NOMO-1 treated with dmso at 0.1 percent for 144 hours (cell line): Measurements from ENCODE around the gene QTRT2.

Experiments
- DNase-seq: peaks from one replicate; lab custom pipeline; 2025; ENCODE audit not compliant: unreplicated experiment; lab: John Stamatoyannopoulos, UW

The QTRT2 gene

DNA sequence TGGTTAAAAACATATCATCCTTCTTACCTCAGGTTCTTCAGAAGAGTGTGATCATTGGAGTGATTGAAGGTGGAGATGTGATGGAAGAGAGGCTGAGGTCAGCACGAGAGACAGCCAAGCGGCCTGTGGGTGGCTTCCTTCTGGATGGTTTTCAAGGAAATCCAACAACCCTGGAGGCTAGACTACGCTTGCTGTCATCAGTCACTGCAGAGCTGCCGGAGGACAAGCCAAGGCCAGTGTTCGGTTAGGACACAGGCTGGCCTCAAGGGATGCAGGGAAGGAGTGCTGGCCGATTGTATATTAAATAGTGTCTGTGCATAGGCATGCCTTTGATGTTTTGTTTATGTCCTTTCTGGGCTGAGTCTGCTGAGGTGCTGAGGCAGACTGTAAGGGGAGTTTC, 20.2 kb downstream of the QTRT2 start:
- no peak for DNase-seq

DNA sequence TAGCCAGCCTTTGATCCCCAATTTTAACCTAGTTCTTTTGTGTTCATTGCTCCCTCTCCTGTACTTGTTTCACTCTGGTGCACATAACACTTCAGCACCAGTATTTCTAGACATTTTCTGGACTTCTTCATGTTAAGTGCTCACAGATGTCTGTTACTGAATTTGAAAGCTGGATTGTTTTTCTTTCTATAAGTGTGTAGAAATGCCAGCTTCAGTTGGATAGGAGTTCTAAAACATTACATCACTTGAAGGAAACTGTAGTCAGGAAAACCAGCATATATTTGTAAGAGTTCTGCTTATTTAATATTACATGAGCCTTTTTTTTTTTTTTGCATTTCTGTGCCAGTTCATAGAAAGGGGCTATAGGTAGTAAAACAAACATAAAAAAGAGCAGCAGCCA, 21.6 kb downstream of the QTRT2 start:
- no peak for DNase-seq

DNA sequence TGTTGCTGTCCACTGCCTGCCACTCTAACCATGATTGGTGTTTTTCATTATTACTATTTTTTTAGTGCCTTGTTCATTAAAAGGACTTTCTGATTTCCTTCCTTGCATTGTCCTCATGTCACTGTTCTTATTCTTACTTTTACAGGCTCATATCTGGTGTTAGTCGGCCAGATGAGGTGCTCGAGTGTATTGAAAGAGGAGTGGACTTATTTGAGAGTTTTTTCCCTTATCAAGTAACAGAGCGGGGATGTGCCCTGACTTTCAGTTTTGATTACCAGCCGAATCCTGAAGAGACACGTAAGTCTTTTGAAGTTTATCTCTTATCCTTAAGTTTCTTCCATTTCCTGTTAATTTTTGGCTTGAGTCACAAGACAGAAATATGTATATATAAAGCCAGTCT, 23.2 kb downstream of the QTRT2 start:
- DNase-seq: no peak

DNA sequence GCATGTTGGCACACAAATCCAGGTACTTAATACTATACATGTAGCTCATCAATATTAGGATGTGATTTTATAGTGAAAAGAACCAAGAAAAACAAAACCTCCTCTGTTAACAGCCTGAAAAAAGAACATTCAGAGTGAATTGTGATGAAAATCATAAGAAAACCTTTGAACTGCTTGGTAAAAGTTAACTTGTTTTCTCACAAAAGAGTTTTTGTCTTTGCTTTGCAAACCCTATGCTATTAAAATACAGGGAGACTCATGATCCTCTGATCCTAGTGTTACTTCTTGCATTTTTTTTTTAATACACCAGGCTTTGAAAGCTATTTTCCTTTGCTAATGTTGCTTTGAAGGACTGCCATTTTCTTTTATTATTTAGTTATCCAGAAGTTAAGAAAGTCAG, 23.7 kb downstream of the QTRT2 start:
- DNase-seq: no peak

DNA sequence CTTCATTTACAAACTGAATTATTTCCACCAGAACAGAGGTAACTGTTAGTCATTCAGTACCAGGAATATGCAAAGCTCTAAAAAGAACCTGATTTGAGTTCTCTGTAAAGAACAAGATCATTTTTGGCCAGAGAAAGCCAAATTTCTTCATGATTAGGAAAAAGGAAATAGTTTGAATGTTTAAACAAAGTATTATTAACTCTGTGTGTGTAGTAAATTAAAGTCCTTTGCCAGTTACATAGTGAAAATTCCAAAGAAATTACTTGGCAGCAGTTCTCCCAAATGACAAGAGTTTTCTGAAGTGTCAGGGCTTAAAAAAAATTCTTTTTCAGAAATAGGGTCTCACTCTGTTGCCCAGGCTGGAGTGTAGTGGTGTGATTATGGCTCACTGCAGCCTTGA, 24.5 kb downstream of the QTRT2 start:
- no peak for DNase-seq

DNA sequence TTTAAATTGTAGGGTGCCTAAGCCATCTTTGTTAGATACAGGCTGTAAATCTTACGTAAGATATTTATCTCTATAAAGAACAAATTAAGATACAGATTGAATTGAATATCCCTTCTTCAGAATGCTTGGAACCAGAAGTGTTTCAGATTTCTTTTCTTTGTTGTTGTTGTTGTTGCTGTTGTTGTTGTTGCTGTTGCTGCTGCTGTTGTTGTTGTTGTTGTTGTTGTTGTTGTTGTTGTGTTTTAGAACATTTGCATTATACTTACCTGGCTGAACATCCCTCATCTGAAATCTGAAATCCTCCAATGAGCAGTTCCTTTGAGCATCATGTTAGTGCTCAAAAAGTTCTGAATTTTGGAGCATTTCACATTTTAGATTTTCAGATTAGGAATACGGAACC, 26.6 kb downstream of the QTRT2 start:
- no peak for DNase-seq

DNA sequence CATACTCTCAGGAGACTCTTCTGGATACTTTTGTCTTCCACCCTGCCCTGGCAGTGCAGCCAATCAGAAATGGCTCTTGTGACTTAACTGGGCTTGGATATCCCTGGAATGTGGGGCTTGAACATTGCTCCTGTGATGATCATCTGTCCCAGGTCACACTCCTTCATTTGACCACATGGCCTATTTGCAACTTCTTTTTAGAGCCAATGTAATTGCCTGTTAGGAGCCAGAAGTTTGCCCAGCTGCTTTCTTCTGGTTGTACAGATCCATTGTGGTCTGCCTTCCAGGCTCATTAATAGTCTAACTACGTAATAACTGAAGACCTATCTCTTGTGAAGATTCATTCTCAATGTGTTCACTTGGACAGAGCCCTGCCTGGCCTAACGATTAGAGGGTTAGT, 29.8 kb downstream of the QTRT2 start:
- DNase-seq: no peak

DNA sequence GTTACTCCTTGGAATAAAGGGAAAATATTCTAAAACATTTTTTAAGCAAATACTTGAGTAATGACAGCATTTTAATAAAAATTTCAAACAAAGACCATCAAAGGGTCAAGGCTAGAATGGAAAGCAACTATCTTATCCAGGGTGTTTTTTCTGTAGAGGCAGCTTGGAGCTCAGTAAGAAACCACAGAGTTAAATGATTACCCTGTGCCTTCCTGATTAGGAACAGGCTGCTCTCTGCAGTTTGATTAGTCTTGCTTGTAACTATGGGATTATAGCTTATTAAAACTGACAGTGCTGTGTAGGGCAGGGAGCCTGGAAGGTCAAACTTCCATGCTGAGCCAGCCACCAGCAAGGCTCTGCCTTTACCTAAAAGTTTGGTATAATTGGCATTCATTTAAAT, 33.1 kb downstream of the QTRT2 start:
- DNase-seq: no peak

DNA sequence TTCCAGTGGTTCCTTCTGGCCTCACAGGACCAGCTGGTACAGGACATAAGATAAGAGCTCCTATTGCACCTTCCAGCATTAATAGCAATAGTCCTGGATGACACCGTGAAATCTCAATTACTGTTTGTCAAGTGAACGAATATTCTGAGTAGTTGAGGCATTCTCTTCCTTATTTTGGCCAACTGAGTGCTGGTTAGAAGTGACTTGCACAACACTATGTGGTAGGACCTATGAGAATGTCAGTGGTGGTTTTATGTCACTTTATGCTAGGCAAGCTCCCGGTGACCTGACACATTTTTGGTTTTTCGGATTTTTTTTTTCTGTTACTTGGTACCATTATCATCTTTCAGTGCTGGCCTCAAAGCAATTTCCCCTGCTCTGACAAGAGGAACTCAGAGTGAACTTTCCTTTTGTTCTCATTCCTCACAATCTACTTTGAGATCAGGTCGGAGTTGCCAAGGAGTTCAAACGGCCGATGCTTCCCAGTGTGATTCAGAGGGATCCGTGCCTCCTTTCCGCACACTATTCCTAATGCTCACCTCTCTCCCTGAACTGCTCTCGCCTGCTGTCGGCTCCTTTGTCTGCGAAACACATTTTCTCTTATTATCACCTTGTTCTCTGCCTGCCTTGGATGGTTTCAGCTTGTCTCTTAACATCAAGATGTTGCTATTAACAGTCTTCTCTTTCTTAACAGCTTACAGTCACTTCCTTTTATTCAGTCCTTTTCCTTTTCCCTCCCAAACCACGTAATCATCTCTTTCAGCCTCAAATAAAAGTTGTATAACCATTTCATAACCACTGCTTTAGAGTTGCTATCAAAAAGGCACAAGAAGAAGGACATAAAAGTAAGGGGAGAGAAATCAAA, 35.8 kb downstream of the QTRT2 start:
- DNase-seq: peak; percentile 47

DNA sequence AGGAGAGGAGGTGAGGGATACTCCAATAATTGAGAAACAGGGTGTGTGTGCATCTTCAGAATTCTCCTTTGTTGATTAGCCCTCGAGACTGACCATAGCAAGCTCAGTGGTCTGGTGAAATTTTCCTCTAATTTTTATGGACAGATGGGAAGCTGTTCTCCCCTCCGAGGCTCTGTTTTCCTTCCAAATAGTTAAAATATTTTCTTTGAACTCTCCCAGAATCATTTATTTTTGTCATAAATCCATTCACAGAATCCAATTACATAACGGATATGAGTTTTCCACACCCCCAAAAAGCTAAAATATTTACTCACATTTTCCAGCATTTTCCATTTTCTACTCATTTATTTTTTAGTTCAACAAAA, 36.5 kb downstream of the QTRT2 start:
- no peak for DNase-seq

DNA sequence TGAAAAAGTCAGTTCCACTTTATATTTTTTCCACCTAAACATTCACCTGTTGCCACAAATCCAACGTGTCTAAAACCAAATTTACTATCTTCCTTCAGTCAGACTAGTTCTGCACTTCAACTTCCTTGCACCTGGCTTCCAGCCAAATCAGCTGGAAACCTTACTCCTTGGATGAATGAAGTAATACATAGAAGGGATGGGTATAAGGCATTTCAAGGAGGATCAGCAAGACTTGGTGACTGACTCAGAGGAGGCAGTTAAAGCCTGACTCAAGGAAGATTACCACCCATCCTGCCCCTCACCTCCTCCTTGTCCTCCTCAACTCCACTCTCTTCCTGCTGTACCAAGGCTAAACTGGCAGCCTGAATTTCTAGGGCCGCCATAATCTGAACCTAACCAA, 37.1 kb downstream of the QTRT2 start:
- DNase-seq: no peak

DNA sequence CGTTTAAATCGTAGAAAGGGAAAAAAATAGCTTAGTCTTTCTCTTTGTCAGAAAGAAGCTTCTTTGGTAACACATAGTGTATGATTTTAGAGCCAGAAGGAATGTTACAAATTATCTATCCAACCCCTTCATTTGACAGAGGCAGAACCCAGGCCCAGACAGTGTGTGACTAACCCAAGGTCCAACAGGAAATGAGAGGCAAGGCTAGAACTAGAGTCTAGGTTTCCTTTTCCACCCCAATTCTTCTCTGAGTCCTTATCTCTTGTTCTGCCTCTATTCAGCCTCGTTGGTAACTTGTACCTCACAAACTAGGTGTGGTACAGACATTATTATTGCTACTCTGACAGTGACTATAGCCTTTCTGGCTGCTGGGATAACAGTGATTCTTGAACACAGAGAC, 39.3 kb downstream of the QTRT2 start:
- DNase-seq: no peak

DNA sequence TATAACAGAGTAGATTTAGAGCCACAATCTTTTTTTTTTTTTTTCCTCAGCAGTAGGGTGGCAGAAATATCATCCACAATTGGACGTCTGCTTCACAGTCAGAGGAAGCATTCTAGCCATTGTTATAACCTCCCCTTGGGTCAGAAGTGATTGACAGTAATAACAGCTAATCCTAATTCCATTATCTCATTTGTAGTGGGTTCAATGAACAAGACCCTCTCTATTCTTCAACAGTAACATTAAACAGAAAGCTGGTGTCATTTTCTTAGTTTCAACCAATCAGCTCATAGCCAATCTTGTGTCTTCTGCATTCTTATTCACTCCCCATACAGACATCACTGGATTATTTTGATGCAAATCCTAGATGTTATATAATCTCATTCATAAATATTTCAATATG, 44.6 kb downstream of the QTRT2 start:
- DNase-seq: no peak

DNA sequence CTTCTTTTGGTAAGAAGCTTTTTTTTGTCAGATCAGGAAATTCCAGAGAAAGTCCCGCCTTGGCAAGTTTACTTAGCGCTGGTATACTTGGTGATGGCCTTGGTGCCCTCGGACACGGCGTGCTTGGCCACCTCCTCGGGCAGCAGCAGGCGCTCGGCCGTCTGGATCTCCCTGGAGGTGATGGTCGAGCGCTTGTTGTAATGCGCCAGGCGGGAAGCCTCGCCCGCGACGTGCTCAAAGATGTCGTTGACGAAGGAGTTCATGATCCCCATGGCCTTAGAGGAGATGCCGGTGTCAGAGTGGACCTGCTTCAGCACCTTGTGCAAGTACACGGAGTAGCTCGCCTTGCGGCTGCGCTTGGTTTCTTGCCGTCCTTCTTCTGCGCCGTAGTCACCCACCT, 46.6 kb downstream of the QTRT2 start:
- DNase-seq: no peak

DNA sequence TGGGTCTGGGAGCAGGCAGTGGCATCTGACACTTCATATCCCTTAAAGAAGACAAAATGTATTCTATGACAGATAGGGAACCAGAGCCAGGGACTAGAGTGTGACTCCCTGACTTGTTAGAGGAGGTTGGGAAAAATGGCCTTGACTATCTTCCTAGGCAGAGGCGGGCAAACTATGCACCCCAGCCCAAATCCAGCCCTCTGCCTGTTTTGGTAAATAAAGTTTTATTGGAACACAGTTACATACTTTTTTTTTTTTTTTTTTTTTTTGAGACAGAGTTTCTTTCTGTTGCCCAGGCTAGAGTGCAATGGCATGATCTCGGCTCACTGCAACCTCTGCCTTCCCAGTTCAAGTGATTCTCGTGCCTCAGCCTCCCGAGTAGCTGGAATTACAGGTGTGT, 47.3 kb downstream of the QTRT2 start:
- DNase-seq: no peak

DNA sequence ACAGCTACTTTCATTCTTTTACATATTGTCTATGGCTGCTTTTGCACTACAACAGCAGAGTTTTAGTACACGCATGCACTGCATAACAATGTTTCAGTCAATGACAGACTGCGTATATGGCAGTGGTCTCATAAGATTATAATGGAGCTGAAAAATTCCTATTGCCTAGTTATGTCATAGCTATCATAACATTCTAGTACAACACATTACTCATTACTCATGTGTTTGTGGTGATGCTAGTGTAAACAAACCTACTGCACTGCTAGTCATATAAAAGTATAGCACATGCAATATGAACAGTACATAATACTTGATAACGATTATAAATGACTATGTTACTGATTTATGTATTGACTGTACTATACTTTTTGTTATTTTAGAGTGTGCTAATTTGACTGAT, 47.9 kb downstream of the QTRT2 start:
- DNase-seq: no peak

DNA sequence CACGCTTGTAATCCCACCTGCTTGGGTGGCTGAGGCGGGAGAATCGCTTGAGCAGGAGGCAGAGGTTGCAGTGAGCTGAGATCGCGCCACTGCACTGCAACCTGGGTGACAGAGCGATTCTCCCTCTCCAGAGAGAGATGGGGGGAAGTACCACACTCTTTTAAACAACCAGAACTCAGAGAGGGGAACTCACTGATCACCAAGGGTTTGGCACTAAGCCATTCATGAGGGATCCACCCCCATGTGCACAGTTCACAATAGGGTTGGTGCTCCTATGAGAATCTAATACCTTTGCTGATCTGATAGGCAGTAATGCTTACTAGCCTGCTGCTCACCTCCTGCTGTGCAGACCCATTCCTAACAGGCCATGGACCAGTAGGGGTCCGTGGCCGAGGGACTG, 51.6 kb downstream of the QTRT2 start:
- DNase-seq: no peak

DNA sequence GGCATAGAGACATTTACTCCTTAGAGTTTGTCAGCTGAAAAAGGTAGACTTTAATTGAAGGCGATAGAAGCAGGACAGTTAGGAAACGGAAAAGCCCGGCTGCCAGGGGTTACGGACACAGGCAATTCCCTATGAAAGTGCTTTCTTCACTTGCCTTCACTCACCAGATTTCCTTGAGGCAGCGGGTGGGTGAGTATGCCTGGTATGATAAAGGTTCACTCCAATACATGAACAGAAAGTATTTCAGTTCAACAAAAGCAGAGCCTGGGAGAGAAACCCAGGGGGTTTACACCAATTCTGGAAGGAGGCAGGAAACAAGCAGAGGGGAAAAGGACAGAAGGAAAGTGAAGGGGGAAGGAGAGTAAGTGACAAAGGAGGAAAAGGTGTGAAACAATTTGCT, 53.9 kb downstream of the QTRT2 start:
- DNase-seq: no peak

DNA sequence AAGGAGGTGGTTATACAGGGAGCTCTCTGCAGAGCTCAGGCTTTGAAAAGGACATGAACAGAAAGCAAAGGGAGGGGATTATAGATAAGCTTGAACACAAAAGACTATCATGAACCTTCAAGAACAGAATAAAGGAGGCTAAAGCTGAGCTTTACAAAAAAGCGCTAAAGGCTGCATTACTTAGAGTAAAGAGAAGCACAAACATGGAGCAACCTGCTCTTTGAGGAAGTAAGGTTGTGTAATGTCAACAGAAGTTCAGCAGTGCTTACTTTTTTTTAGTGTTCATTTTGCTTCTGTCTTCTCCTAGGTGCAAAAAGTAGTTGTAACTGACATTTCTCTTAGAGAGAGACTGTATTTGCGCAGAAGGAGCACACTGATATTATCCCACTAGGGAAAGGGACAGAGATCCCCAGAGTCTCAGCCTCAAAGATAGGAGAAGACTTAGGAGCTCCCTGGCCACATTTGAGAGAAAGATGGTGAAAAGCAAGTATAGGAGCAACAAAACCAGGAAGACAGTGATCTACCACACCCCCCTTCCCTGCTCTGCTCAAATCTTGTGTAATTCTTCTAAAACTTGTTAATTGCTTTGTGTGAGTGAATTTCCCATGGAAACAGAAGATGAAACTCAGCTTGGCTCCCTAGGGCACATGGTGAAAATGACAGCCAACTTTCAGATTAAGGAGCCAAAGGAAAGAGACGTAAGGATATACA, 54.7 kb downstream of the QTRT2 start:
- DNase-seq: peak; percentile 77

DNA sequence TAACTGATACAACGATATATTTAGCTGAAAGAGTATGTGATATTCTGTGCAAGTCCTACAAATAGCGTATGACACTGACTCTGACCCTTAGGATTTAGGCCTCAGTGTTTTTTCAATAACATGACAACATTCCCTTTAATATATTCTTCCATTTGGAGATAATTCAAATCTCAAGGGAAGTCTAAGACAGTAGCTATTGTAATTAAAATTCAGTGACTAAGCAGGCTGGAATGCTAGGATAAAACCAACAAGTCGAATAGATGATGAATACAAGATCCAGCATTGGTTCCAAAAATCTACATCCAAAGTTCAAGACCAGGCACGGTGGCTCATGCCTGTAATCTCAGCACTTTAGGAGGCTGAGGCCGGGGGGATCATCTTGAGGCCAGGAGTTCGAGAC, 56.2 kb downstream of the QTRT2 start:
- DNase-seq: no peak

DNA sequence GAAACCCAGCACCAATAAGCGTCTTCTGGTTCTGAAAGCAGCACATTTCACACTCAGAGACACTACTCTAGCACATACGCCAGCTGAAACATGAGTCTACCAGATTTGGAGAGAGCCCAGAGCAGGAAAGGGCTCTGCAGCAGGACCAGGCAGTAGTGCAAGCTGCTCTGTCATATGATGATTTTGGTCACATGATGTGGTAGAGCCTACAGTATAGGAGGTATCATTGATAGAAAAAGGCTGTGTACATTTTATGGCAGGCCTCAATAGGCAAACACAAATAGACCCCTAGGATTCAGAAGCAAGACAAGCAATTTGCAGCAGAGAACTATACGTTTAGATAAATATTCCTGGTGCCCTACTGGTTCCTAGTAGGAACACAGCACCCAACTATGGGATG, 58.2 kb downstream of the QTRT2 start:
- no peak for DNase-seq

DNA sequence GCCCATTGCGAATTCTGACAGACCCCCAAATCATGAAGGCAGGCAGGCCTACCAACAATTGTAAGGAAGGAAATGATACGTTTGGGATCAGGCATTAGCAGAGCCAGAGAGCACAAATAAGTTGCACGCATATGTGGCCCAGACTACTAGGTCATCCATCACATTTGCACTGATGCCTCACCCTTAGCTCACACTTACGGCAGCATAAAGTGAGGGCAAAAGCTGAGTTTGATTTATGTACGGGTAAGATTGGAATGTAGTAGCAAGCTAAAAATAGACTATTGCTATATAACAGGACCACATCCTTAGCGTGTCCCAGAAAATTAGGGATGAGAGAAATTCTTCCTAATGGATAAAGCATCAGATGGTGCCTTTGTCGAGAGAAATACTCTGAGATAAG, 58.6 kb downstream of the QTRT2 start:
- DNase-seq: no peak

DNA sequence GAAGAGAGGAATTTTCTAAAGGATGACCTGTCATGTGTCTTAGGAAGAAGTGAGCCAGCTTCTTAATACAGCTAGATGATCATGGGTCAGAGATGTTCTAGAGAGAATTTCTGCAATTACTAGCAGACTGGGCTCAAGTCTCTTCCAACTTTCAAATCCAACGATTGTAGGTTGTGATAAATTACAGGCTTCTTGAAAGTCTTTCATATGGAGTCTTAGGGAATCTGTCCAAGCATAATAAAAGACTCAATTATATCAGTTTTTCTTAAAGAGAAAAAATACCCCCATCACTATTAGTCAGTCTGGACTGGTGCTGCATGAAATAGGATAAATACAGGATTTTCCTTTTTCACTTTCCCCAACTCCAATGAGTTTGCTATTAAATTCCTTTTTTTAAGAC, 63.2 kb downstream of the QTRT2 start:
- no peak for DNase-seq
